ENCODE data around the gene FNTB. TPM values are rescaled to one million over a fixed set of nuclear protein-coding genes. Genes with fewer than 3 reads are reported as not detected.

FNTB gene
- total and polyA plus RNA-seq, 3 donors from 2014 or later = 43.2 to 68.1 (median 52.5) TPM

GRCh38 chr14:64938972-64939816 is 47.5 kb upstream of the FNTB start:
- DNase-seq = no peak
- intact Hi-C loops (cut with DNase I; ENCODE audit: low total_unique reads) = no loop called here
- Histone ChIP-seq H3K9me3 (no peaks in the 10 kb centered on the region), H3K27ac (no peak overlapping the region), H3K4me3 (no peak overlapping the region), H3K36me3 (ENCODE audit: low read depth, missing control alignments) (no peaks in the 10 kb centered on the region), H3K4me1 (peaks cover 26% of the 10 kb centered on the region), H3K27me3 (no peaks in the 10 kb centered on the region)
- WGBS, 2 donors = 90% methylated on average over 17 of the region's 17 CpGs
- TF ChIP-seq CTCF (IDR thresholded peaks at IDR 0.05) (no peak), POLR2A (IDR thresholded peaks at IDR 0.05) (no peak)

- no peaks in the 10 kb centered on the region for H3K36me3 ChIP-seq (ENCODE audit: low read depth, missing control alignments)
- intact Hi-C loops (cut with DNase I; ENCODE audit: low total_unique reads) = no loop called here
- WGBS, 2 donors = 26 to 42% methylated on average over 3 of the region's 3 CpGs
- DNase-seq = no peak
- H3K27ac ChIP-seq = no peak overlapping the region
- H3K4me3 ChIP-seq = no peak overlapping the region
- peaks cover 25% of the 10 kb centered on the region for H3K4me1 ChIP-seq
- no peaks in the 10 kb centered on the region for H3K9me3 ChIP-seq
- no peak for TF ChIP-seq CTCF (IDR thresholded peaks at IDR 0.05)
- H3K27me3 ChIP-seq = no peaks in the 10 kb centered on the region
Measured at GRCh38 chr14:64939817-64940190, 46.9 kb upstream of the FNTB start.

- Histone ChIP-seq H3K4me3 (no peak overlapping the region), H3K27me3 (no peaks in the 10 kb centered on the region), H3K4me1 (peaks cover 20% of the 10 kb centered on the region), H3K36me3 (ENCODE audit: low read depth, missing control alignments) (no peaks in the 10 kb centered on the region), H3K9me3 (no peaks in the 10 kb centered on the region), H3K27ac (no peak overlapping the region)
- intact Hi-C loops (cut with DNase I; ENCODE audit: low total_unique reads) = no loop called here
- no peak for DNase-seq
- TF ChIP-seq CTCF (IDR thresholded peaks at IDR 0.05) (no peak), POLR2A (IDR thresholded peaks at IDR 0.05) (no peak)
- 93 to 95% methylated on average over 3 of the region's 3 CpGs for WGBS, 2 donors
Measured at GRCh38 chr14:64940336-64940910, 46.3 kb upstream of the FNTB start.

GRCh38 chr14:64942531-64943111 is 44.1 kb upstream of the FNTB start, which contains the start of gene GPX2:
Gene GPX2 (minus strand): TSS chr14:64942745. CDS start chr14:64942726, 19 bp downstream.
- H3K9me3 ChIP-seq = no peaks in the 10 kb centered on the region
- intact Hi-C loops (cut with DNase I; ENCODE audit: low total_unique reads) = no loop called here
- peaks cover 7% of the 10 kb centered on the region for H3K4me1 ChIP-seq
- DNase-seq = no peak
- no peaks in the 10 kb centered on the region for H3K36me3 ChIP-seq (ENCODE audit: low read depth, missing control alignments)
- H3K27me3 ChIP-seq = no peaks in the 10 kb centered on the region
- TF ChIP-seq POLR2A (IDR thresholded peaks at IDR 0.05) (no peak), CTCF (IDR thresholded peaks at IDR 0.05) (no peak)
- H3K27ac ChIP-seq = no peak within 1 kb of the TSS
- H3K4me3 ChIP-seq = no peak within 1 kb of the TSS
- WGBS, 2 donors = 87 to 89% methylated on average over 13 of the region's 13 CpGs
